ENCODE data around the gene UBE3D. TPM values are rescaled to one million over a fixed set of nuclear protein-coding genes. Genes with fewer than 3 reads are reported as not detected.
"Not testable (repeated sequence)": the region's sequence is repeated elsewhere in the genome, so short reads cannot be mapped to it uniquely, and the experiment has no call there.

The UBE3D gene
- total and polyA plus RNA-seq, 2 of the 4 experiments (the other 2 are of a cell fraction), result 3.2 to 6.3 TPM

DNA sequence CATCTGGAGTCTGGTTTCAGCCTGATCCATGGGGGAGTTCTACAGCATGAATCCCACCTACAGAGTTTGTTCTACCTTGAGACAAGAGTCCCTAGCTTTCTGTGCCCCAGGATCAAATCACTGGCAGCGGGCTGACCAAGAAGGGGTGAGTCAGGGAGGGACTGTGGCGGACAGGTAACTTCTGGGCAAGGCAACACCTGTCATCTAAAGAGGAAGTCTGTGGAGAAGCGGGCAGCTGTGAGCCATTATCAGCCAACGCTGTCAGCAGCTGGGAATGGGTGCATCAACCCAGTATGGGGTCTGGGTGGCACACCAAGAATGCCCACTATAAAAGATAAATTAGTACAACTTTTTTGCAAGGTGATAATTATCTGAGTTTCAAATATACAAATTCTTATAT, 45.9 kb downstream of the UBE3D start:
- H2BK120ac ChIP-seq (ENCODE audit: low read depth, low read length), result no peak overlapping the region
- no peaks in the 10 kb centered on the region for H3K4me1 ChIP-seq (ENCODE audit: control insufficient read depth, insufficient read depth, low read length)
- no peak overlapping the region for H3K56ac ChIP-seq (ENCODE audit: extremely low read depth, insufficient read depth, low read length)
- DNase-seq (no peak), ATAC-seq (ENCODE audit: low read depth) (no peak)
- no peaks in the 10 kb centered on the region for H3K36me3 ChIP-seq (ENCODE audit: control insufficient read depth, insufficient read depth, low read length)
- no CpG with 5 or more reads among the region's 4 CpGs for WGBS, 2 experiments (ENCODE audit: extremely low coverage in 2 of 2, insufficient read length in 1 of 2)
- ChIA-PET CTCF (interaction anchor here (0.6 to 0.7 kb wide), 3 partner anchors 11 to 695 kb away, joined by 3 to 5 read pairs (median 5); no protein-coding TSS in a partner anchor), POLR2A (ENCODE audit: unreplicated experiment) (no interaction called here)
- H2AK9ac ChIP-seq (replicated peaks; ENCODE audit: low read depth, low read length, poor library complexity), result no peak overlapping the region
- no peak overlapping the region for H3K23ac ChIP-seq (ENCODE audit: low read depth, low read length)
- intact Hi-C loops (cut with micrococcal nuclease) (no loop called here), in situ Hi-C loops (cut with MboI; ENCODE audit: low sequenced_read_pairs) (no loop called here), dilution Hi-C loops (cut with HindIII; ENCODE audit: low sequenced_read_pairs, unreplicated experiment) (no loop called here)
- no peak overlapping the region for H4K5ac ChIP-seq (ENCODE audit: low read depth, low read length)
- H3K4me3 ChIP-seq (ENCODE audit: insufficient read depth, low read depth, low read length), result no peak overlapping the region
- no peak overlapping the region for H2AK5ac ChIP-seq (ENCODE audit: low read depth, low read length)
- no peak overlapping the region for H2BK5ac ChIP-seq (ENCODE audit: low read depth, low read length, poor library complexity, severe bottlenecking)
- no peak overlapping the region for H4K91ac ChIP-seq (ENCODE audit: insufficient read depth, low read depth, low read length)
- no peak overlapping the region for H3K4me2 ChIP-seq (ENCODE audit: low read depth, low read length)
- H3K9me1 ChIP-seq (ENCODE audit: insufficient read depth, low read length), result 0 out of 2 replicates have a peak, but pooled peaks cover 3% of the 10 kb centered on the region
- no peaks in the 10 kb centered on the region for H3K79me1 ChIP-seq (ENCODE audit: low read depth in 1 of 2, low read length in 2 of 2)
- H2AFZ ChIP-seq (replicated peaks; ENCODE audit: low read length, poor library complexity), result no peak overlapping the region
- H3K4ac ChIP-seq (ENCODE audit: low read depth, low read length), result no peak overlapping the region
- no peaks in the 10 kb centered on the region for H3K27me3 ChIP-seq (ENCODE audit: control insufficient read depth, insufficient read depth, low read length)
- no peaks in the 10 kb centered on the region for H3K9me3 ChIP-seq (ENCODE audit: control insufficient read depth, insufficient read depth, low read length)
- no peak overlapping the region for H3K14ac ChIP-seq (replicated peaks; ENCODE audit: low read depth, low read length)
- no peak overlapping the region for H4K8ac ChIP-seq (ENCODE audit: low read depth in 2 of 2, low read length in 2 of 2)
- no peak overlapping the region for H3K18ac ChIP-seq (ENCODE audit: low read depth, low read length)
- no TSS peak for BruUV-seq (replicated peaks)
- H4K20me1 ChIP-seq (ENCODE audit: insufficient read depth, low read length), result no peaks in the 10 kb centered on the region
- TF ChIP-seq MAFK (IDR thresholded peaks at IDR 0.05; ENCODE audit: low read depth, low read length) (no peak), CTCF (conservative IDR thresholded peaks at IDR 0.05; ENCODE audit: low read depth, low read length) (no peak), RAD21 (IDR thresholded peaks at IDR 0.05; ENCODE audit: low read length) (no peak), ELK1 (IDR thresholded peaks at IDR 0.05; ENCODE audit: borderline replicate concordance, low read depth, low read length) (no peak)
- H3K27ac ChIP-seq (ENCODE audit: insufficient read depth, low read length), result no peak overlapping the region
- H2BK15ac ChIP-seq (ENCODE audit: low read depth, low read length), result no peak overlapping the region
- H3K9ac ChIP-seq (ENCODE audit: low read depth, low read length), result no peak overlapping the region
- no peak overlapping the region for H2BK20ac ChIP-seq (ENCODE audit: low read depth, low read length)

DNA sequence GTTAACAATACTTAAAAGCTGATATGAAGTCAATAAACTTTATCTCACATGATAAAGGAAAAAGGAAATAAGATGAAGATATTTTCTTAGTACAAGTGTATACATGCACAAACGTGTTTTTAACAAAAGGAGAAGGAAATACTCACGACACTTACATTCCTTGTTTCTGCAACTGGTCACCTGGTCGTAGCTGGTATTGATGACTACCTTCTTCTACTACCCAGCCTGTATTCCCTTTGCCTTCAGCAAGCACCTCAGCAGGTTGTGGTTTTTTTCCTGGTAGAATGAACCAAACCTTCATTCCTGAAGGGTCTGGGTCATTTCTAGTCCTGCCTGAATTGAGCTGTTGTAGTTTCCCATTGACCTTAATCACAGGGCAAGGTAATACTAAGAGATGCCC, 54.5 kb downstream of the UBE3D start:
- DNase-seq; POLR2A ChIA-PET (ENCODE audit: unreplicated experiment); H3K36me3 ChIP-seq (ENCODE audit: control insufficient read depth, insufficient read depth, low read length); H3K18ac ChIP-seq (ENCODE audit: low read depth, low read length); intact Hi-C loops (cut with micrococcal nuclease); H2BK5ac ChIP-seq (ENCODE audit: low read depth, low read length, poor library complexity, severe bottlenecking); H4K91ac ChIP-seq (ENCODE audit: insufficient read depth, low read depth, low read length); dilution Hi-C loops (cut with HindIII; ENCODE audit: low sequenced_read_pairs, unreplicated experiment); H3K23ac ChIP-seq (ENCODE audit: low read depth, low read length); H2BK15ac ChIP-seq (ENCODE audit: low read depth, low read length); H2BK20ac ChIP-seq (ENCODE audit: low read depth, low read length); H3K14ac ChIP-seq (replicated peaks; ENCODE audit: low read depth, low read length); H3K27ac ChIP-seq (ENCODE audit: insufficient read depth, low read length); H3K56ac ChIP-seq (ENCODE audit: extremely low read depth, insufficient read depth, low read length); CTCF ChIA-PET; H2BK120ac ChIP-seq (ENCODE audit: low read depth, low read length); H3K4ac ChIP-seq (ENCODE audit: low read depth, low read length); H3K9ac ChIP-seq (ENCODE audit: low read depth, low read length); BruUV-seq (replicated peaks); H3K79me1 ChIP-seq (ENCODE audit: low read depth in 1 of 2, low read length in 2 of 2); H3K9me3 ChIP-seq (ENCODE audit: control insufficient read depth, insufficient read depth, low read length); H2AFZ ChIP-seq (replicated peaks; ENCODE audit: low read length, poor library complexity); H4K8ac ChIP-seq (ENCODE audit: low read depth in 2 of 2, low read length in 2 of 2); H3K4me3 ChIP-seq (ENCODE audit: insufficient read depth, low read depth, low read length); H2AK9ac ChIP-seq (replicated peaks; ENCODE audit: low read depth, low read length, poor library complexity); in situ Hi-C loops (cut with MboI; ENCODE audit: low sequenced_read_pairs); H3K4me1 ChIP-seq (ENCODE audit: control insufficient read depth, insufficient read depth, low read length); H3K27me3 ChIP-seq (ENCODE audit: control insufficient read depth, insufficient read depth, low read length); H4K20me1 ChIP-seq (ENCODE audit: insufficient read depth, low read length); H2AK5ac ChIP-seq (ENCODE audit: low read depth, low read length); H3K9me1 ChIP-seq (ENCODE audit: insufficient read depth, low read length); H3K4me2 ChIP-seq (ENCODE audit: low read depth, low read length); ATAC-seq (ENCODE audit: low read depth); H4K5ac ChIP-seq (ENCODE audit: low read depth, low read length): not testable (repeated sequence)
- WGBS, 2 experiments (ENCODE audit: extremely low coverage in 2 of 2, insufficient read length in 1 of 2), result no CpG with 5 or more reads among the region's 3 CpGs

All from IMR-90 (cell line).